ENCODE data around the gene PIGBOS1. TPM values are rescaled to one million over a fixed set of nuclear protein-coding genes. Genes with fewer than 3 reads are reported as not detected.

Gene PIGBOS1
- total and polyA plus RNA-seq, 9 of the 15 experiments (the other 6 are each of a cell fraction or from before 2014, with no cell fraction given), result 25.2 to 76.2 (median 46.0) TPM

DNA sequence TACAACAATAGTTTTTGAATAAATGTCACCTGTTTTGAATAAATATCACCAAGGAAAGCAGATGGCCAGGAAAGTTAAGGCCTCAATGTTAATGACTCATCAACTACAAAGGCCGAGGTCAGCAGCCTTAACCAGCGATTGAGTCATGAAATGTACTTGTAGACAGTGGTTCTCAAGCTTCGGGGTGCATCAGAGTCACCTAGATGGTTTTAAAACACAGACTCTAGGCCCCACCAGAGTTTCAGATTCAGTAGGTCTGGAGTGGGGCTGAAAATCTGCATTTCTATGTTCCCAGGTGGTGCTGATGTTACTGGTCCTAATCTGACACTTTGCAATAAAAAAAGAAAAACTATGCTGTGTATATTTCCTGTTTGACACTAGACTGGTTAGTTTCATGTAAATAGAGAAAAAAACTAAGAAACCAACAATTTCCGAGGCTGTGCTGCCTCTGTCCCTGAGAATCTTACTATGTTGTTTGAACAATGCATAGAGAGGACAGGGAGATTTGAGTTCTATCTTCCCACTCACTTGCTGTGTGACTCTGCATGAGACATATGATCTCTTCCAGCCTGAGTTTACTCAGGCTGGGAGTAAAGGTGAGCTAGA lies 39.1 kb downstream of the PIGBOS1 start (continued):
- TF ChIP-seq, protein P1, sequence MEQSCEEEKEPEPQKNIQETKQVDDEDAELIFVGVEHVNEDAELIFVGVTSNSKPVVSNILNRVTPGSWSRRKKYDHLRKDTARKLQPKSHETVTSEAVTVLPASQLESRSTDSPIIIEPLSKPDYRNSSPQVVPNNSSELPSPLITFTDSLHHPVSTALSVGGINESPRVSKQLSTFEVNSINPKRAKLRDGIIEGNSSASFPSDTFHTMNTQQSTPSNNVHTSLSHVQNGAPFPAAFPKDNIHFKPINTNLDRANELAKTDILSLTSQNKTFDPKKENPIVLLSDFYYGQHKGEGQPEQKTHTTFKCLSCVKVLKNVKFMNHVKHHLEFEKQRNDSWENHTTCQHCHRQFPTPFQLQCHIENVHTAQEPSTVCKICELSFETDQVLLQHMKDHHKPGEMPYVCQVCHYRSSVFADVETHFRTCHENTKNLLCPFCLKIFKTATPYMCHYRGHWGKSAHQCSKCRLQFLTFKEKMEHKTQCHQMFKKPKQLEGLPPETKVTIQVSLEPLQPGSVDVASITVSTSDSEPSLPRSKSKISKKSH (CRISPR knock-in tag; IDR thresholded peaks at IDR 0.05), result no peak
- TF ChIP-seq PURB (CRISPR knock-in tag; IDR thresholded peaks at IDR 0.05; ENCODE audit: low read depth) (no peak), ZNF217 (CRISPR knock-in tag; IDR thresholded peaks at IDR 0.05) (no peak), MYBL2 (IDR thresholded peaks at IDR 0.05; ENCODE audit: low read depth) (no peak; the same call in 1 of the 2 replicates), MYBL2 (CRISPR knock-in tag; IDR thresholded peaks at IDR 0.05; ENCODE audit: borderline replicate concordance) (no peak), ZFX (CRISPR knock-in tag; IDR thresholded peaks at IDR 0.05) (peak; percentile 61; the same call in 1 of the 2 replicates)
- TF ChIP-seq, protein P2, sequence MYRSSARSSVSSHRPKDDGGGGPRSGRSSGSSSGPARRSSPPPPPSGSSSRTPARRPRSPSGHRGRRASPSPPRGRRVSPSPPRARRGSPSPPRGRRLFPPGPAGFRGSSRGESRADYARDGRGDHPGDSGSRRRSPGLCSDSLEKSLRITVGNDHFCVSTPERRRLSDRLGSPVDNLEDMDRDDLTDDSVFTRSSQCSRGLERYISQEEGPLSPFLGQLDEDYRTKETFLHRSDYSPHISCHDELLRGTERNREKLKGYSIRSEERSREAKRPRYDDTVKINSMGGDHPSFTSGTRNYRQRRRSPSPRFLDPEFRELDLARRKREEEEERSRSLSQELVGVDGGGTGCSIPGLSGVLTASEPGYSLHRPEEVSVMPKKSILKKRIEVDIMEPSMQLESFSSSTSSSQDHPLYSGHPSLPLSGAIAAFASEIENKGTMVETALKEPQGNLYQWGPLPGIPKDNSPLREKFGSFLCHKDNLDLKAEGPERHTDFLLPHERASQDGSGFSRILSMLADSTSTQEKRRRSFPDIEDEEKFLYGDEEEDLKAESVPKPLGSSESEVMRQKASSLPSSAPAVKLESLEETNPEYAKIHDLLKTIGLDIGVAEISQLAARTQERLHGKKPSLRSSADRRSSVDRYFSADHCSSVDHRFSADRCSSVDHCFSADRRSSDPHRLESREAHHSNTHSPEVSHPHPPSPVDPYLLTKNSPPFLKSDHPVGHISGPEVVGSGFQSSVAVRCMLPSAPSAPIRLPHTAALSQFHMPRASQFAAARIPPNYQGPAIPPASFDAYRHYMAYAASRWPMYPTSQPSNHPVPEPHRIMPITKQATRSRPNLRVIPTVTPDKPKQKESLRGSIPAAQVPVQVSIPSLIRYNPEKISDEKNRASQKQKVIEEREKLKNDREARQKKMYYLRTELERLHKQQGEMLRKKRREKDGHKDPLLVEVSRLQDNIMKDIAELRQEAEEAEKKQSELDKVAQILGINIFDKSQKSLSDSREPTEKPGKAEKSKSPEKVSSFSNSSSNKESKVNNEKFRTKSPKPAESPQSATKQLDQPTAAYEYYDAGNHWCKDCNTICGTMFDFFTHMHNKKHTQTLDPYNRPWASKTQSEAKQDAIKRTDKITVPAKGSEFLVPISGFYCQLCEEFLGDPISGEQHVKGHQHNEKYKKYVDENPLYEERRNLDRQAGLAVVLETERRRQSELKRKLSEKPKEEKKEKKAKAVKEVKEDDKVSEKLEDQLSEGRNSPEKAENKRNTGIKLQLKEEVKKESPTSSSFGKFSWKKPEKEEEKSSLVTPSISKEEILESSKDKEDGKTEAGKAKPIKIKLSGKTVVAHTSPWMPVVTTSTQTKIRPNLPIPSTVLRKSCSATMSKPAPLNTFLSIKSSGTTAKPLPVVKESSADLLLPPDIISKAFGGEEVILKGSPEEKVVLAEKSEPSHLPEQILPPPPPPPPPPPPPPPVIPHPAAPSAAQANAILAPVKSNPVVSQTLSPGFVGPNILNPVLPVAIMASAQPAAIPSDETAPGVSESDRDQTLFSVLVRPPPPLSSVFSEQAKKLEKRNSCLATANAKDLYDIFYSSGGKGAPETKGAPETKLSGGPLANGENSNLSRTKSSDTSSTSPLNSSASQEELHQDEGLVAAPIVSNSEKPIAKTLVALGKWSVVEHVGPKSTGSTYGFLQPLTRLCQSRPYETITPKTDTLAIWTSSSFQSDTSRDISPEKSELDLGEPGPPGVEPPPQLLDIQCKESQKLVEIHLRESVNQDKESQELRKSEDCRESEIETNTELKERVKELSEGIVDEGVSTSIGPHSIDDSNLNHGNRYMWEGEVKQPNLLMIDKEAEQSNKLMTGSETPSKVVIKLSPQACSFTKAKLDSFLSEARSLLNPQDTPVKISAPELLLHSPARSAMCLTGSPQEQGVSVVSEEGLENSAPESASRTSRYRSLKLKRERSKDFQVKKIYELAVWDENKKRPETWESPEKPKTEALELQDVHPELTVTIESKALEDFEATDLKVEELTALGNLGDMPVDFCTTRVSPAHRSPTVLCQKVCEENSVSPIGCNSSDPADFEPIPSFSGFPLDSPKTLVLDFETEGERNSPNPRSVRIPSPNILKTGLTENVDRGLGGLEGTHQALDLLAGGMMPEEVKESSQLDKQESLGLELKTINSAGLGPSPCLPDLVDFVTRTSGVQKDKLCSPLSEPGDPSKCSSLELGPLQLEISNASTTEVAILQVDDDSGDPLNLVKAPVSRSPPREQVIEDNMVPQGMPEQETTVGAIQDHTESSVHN (IDR thresholded peaks at IDR 0.05; ENCODE audit: borderline replicate concordance in 1 of 2, low read depth in 1 of 2), result peak in 1 of 2 experiments; percentile 67; a peak in 2 of 4 replicates
